Gastroesophageal sphincter (tissue), 3 donors: Measurements from ENCODE around the gene SERPINB13.

Experiments
- EP300 ChIP-seq: sonication (generic); formaldehyde crosslinking; IDR thresholded peaks from one replicate; pipeline ENCODE4 v1.6.1; 2017; ENCODE audit warnings: antibody characterized with exemption, mild to moderate bottlenecking
- POLR2A ChIP-seq, 2 donors: fragments of 450-650 bp; IDR thresholded peaks; one replicate each; pipeline ENCODE4 v1.6.1; 2017; ENCODE audit warnings: antibody characterized with exemption in 2 of 2, mild to moderate bottlenecking in 2 of 2, moderate library complexity in 1 of 2
- POLR2AphosphoS5 ChIP-seq: sonication (generic); formaldehyde crosslinking; IDR thresholded peaks from one replicate; pipeline ENCODE4 v1.6.1; 2017; ENCODE audit warnings: antibody characterized with exemption
- TF ChIP-seq, protein P1 (sequence below), 4 experiments: fragments of 200-600 bp in 2 of 4; fragments of 450-650 bp in 2 of 4; sonication (generic) in 1 of 4; IDR thresholded peaks; one replicate each; pipeline ENCODE4 v1.5.1; 2017 to 2019; ENCODE audit warnings: antibody characterized with exemption in 4 of 4, mild to moderate bottlenecking in 2 of 4, moderate library complexity in 2 of 4

DNA sequence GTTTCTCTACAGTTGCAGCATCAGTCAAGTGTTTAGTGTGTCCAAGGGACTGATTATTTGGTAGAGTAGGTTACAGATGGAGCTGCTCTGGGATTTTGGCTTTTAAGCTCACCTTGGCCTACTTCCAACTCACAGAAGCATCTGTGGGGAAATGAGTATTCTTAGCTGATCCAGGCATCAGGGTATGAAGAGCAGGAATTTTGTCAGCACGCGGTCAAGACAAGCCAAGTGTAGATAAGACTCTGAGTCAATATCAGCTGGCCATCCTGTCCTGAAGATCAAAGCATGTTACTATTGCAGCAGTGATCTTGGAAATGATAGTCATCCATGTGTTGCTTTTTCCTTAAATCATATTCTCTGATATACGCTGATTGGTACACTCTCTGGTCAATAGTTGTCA, 32.5 kb downstream of the SERPINB13 start:
- TF ChIP-seq, protein P1, sequence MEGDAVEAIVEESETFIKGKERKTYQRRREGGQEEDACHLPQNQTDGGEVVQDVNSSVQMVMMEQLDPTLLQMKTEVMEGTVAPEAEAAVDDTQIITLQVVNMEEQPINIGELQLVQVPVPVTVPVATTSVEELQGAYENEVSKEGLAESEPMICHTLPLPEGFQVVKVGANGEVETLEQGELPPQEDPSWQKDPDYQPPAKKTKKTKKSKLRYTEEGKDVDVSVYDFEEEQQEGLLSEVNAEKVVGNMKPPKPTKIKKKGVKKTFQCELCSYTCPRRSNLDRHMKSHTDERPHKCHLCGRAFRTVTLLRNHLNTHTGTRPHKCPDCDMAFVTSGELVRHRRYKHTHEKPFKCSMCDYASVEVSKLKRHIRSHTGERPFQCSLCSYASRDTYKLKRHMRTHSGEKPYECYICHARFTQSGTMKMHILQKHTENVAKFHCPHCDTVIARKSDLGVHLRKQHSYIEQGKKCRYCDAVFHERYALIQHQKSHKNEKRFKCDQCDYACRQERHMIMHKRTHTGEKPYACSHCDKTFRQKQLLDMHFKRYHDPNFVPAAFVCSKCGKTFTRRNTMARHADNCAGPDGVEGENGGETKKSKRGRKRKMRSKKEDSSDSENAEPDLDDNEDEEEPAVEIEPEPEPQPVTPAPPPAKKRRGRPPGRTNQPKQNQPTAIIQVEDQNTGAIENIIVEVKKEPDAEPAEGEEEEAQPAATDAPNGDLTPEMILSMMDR (IDR thresholded peaks at IDR 0.05) = no peak
- TF ChIP-seq EP300 = no peak
- no peak for TF ChIP-seq POLR2A (IDR thresholded peaks at IDR 0.05)
- TF ChIP-seq POLR2AphosphoS5 = no peak
